Stimulated activated naive CD8-positive, alpha-beta T cell treated with anti-CD3 and anti-CD28 coated beads, Interleukin-15, amount 100 ng/mL, for 72 hours (primary cell): ENCODE results near the gene SLC38A8.

Experiments used
- ATAC-seq: fragments of 150-1000 bp; cut with Tn5 transposase; 2 replicates; pipeline ENCODE4 v1.10.0; 2021; ENCODE audit warnings: mild to moderate bottlenecking, moderate library complexity
- DNase-seq, 2 donors: peaks; one replicate each; pipeline ENCODE4 v3.0.0; 2021 to 2022
- H3K27ac Mint-ChIP-seq, 2 donors: one replicate each; pipeline ENCODE4 v1.8.0; 2022; ENCODE audit warnings: mild to moderate bottlenecking in 2 of 2, mixed read lengths in 2 of 2, moderate library complexity in 2 of 2
- H3K27me3 Mint-ChIP-seq: one replicate; pipeline ENCODE4 v1.8.0; 2022; ENCODE audit warnings: mixed read lengths
- H3K4me1 Mint-ChIP-seq: one replicate; pipeline ENCODE4 v1.8.0; 2022; ENCODE audit warnings: mild to moderate bottlenecking, mixed read lengths
- H3K4me3 Mint-ChIP-seq, 2 donors: one replicate each; pipeline ENCODE4 v1.8.0; 2022; ENCODE audit warnings: mild to moderate bottlenecking in 2 of 2, mixed read lengths in 2 of 2, moderate library complexity in 1 of 2
- H3K9me3 Mint-ChIP-seq, 2 donors: one replicate each; pipeline ENCODE4 v1.8.0; 2022; ENCODE audit warnings: mixed read lengths in 2 of 2

Gene SLC38A8

DNA sequence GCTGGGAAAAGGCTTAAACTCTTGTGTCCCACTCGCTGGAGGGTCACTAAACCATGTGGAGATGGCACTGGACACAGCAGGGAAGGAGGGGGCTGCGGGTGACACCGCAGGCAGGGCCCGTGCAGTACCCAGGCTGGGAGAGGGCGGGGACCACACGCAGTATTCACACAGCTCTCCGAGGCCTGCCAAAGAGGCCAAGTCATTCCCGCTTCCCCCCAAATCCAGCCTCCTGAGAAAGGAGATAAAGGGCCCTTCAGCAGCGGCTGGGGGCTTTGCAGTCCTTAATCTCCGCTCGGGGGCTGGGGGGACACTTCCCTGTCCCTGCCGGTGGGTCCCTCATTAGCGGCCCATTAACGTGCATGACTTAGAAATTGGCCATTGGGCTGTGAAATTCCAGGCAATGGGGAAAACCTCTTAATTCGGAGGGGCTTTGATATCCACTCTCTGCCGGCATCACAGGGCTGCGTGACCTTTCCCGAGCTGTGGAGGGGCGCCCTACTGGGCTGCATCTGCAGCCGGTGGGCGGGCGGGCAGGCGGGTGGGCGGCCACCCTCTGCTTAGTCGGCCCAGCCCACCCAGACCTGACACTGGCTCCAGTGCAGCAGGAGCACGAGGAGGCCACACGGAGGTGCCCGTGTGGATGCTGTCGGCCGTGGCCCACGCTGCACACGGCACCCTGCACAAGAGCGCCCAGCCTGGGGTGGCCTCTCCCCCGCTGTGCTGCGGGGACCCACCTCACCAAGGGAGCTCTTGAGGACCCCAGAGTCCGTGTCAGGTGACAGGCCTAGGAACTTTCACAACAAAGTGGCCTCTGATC lies 2.6 kb upstream of the SLC38A8 start:
- Mint-ChIP-seq H3K9me3 (no peaks in the 10 kb centered on the region), H3K4me3 (no peak overlapping the region), H3K27ac (no peak overlapping the region), H3K27me3 (peaks cover 50% of the 10 kb centered on the region), H3K4me1 (peaks cover 13% of the 10 kb centered on the region)
- no peak for DNase-seq
- ATAC-seq: no peak

GRCh38 chr16:84044118-84044488 lies 1.5 kb upstream of the SLC38A8 start:
- ATAC-seq (peak; percentile 16), DNase-seq (no peak)
- Mint-ChIP-seq H3K9me3 (no peaks in the 10 kb centered on the region), H3K27ac (no peak overlapping the region), H3K27me3 (peaks cover 57% of the 10 kb centered on the region), H3K4me1 (peaks cover 13% of the 10 kb centered on the region), H3K4me3 (no peak overlapping the region)

DNA sequence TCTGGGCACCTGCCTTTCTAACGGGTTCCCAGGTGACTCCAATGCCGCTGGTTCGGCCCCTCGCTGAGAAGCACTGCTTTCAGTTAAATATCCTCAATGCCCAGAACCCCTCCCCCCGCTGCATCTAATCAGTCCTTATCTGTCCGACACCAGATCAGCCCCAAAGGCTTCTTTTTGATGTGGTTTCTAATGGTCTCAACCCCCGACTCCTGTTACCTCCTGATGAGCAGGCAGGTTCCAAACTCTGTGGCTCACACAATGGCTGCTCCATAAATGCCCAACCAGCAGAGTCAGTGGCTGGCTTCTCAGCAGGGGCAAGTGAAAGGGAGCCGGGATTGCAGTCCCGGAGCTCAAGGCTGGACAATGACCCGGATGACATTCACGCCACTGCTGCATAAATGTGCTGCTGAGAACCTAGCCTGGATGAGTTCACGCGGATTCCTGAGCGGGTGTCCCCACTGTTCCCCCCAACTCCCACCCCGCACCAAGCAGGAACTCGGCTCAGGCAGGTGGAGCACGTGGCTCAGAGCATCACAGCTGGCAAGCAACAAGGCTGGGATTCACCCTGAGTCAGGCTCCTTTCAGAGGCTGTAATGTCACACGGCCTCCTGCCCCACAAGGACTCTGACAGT lies 1.0 kb upstream of the SLC38A8 start:
- Mint-ChIP-seq H3K9me3 (no peaks in the 10 kb centered on the region), H3K4me1 (peaks cover 13% of the 10 kb centered on the region), H3K27ac (no peak overlapping the region), H3K27me3 (peaks cover 62% of the 10 kb centered on the region), H3K4me3 (no peak overlapping the region)
- ATAC-seq (peak; percentile 48), DNase-seq (no peak)

GRCh38 chr16:84042879-84043485 lies 387 bp upstream of the SLC38A8 start:
- H3K27me3 Mint-ChIP-seq: peaks cover 62% of the 10 kb centered on the region
- H3K4me1 Mint-ChIP-seq: peaks cover 13% of the 10 kb centered on the region
- DNase-seq: no peak
- no peak overlapping the region for H3K4me3 Mint-ChIP-seq
- no peak overlapping the region for H3K27ac Mint-ChIP-seq
- ATAC-seq: no peak
- no peaks in the 10 kb centered on the region for H3K9me3 Mint-ChIP-seq

DNA sequence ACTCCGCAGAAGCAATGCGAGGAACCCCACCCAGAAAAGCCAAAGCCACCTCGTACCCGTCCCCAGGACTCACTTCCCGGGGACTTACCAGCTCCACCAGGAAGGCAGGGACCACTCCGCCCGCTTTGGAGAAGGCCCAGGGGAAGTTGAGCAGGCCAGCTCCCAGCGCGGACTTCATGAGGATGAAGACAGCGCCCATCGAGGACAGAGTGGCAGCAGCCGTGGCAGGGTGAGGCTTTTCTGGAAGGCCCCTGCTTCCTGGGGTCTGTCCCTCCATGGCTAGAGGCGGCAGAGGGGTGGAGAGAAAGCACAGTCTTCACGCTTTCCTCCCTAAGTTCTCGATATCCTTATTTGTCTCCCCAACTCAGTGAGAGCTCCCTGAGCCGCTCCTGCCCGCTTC lies 714 bp downstream of the SLC38A8 start:
- no peak overlapping the region for H3K27ac Mint-ChIP-seq

DNA sequence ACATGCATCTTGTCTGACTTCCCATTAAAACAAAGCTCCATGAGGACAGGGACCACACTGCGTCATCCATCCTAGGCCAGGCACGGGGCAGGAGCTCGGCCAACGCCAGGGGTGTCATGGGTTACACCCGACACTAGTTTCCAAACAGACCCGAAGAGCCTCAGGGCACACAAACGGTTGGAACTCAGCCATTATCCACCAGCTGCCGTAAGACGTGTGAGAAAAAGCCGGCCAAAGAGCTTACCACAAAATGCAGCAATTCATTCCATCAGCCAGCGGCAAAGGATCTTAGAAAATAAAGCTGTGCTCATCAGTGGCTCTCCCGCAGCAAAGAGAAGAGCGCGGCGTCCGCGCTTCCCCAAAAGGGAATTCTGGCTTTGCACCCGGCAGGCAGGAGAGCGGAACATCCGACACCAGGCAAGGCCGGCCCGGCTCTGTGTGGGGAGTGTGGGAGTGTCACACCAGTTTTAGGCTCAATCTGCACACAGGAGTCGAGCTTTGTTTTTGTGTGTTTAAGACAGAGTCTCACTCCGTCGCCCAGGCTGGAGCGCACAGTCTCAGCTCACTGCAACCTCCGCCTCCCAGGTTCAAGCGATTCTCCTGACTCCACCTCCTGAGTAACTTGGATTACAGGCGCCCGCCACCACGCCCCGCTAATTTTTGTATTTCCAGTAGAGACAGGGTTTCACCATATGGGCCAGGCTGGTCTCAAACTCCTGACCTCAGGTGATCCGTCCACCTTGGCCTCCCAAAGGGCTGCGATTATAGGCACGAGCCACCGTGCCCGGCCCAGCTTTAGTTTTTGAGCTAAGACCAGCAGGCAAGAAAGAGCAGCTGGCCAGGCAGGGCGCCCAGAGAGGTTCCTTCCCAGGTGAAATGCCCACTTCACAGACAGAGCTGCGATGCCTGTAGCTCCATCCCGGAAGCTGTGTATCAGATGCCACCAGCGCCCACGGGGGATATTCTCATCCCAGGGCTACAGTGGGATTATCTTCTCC lies 1.5 kb downstream of the SLC38A8 start:
- H3K4me1 Mint-ChIP-seq: peaks cover 13% of the 10 kb centered on the region

More for the DNA sequence above, 714 bp downstream of the SLC38A8 start:
- Mint-ChIP-seq H3K9me3 (no peaks in the 10 kb centered on the region), H3K27me3 (peaks cover 62% of the 10 kb centered on the region), H3K4me3 (no peak overlapping the region), H3K4me1 (peaks cover 13% of the 10 kb centered on the region)
- DNase-seq: no peak
- no peak for ATAC-seq

GRCh38 chr16:84040226-84040822 lies 2.3 kb downstream of the SLC38A8 start:
- Mint-ChIP-seq H3K27me3 (peaks cover 62% of the 10 kb centered on the region), H3K4me3 (no peak overlapping the region), H3K9me3 (peaks cover 0 to 14% of the 10 kb centered on the region in 2 donors), H3K27ac (no peak overlapping the region), H3K4me1 (peaks cover 13% of the 10 kb centered on the region)
- no peak for DNase-seq
- no peak for ATAC-seq

More for the DNA sequence above, 1.5 kb downstream of the SLC38A8 start:
- Mint-ChIP-seq H3K27me3 (peaks cover 62% of the 10 kb centered on the region), H3K27ac (peak overlapping the region in 1 of 2 donors; percentile 68), H3K9me3 (peaks cover 0 to 6% of the 10 kb centered on the region in 2 donors), H3K4me3 (no peak overlapping the region)
- DNase-seq (no peak), ATAC-seq (no peak)

- ATAC-seq (no peak), DNase-seq (no peak)
- Mint-ChIP-seq H3K9me3 (peaks cover 0 to 20% of the 10 kb centered on the region in 2 donors), H3K27ac (no peak overlapping the region), H3K27me3 (peaks cover 57% of the 10 kb centered on the region), H3K4me1 (peaks cover 13% of the 10 kb centered on the region), H3K4me3 (no peak overlapping the region)
Observed at GRCh38 chr16:84039696-84040095, 2.9 kb downstream of the SLC38A8 start.

GRCh38 chr16:84038469-84038868 lies 4.1 kb downstream of the SLC38A8 start:
- Mint-ChIP-seq H3K4me1 (peaks cover 6% of the 10 kb centered on the region), H3K27me3 (peaks cover 45% of the 10 kb centered on the region), H3K27ac (no peak overlapping the region), H3K4me3 (no peak overlapping the region), H3K9me3 (peaks cover 0 to 23% of the 10 kb centered on the region in 2 donors)
- no peak for DNase-seq
- no peak for ATAC-seq

GRCh38 chr16:84036982-84037425 lies 5.6 kb downstream of the SLC38A8 start:
- Mint-ChIP-seq H3K4me3 (no peak overlapping the region), H3K27ac (no peak overlapping the region), H3K9me3 (peaks cover 0 to 23% of the 10 kb centered on the region in 2 donors), H3K27me3 (peaks cover 35% of the 10 kb centered on the region), H3K4me1 (no peaks in the 10 kb centered on the region)
- ATAC-seq (no peak), DNase-seq (no peak)

GRCh38 chr16:84036131-84036530 lies 6.5 kb downstream of the SLC38A8 start:
- DNase-seq (no peak), ATAC-seq (no peak)
- Mint-ChIP-seq H3K4me1 (peaks cover 4% of the 10 kb centered on the region), H3K27ac (no peak overlapping the region), H3K4me3 (no peak overlapping the region), H3K9me3 (peaks cover 0 to 23% of the 10 kb centered on the region in 2 donors), H3K27me3 (peaks cover 35% of the 10 kb centered on the region)

GRCh38 chr16:84034516-84034915 lies 8.1 kb downstream of the SLC38A8 start:
- H3K27ac Mint-ChIP-seq: no peak overlapping the region
- H3K9me3 Mint-ChIP-seq: peaks cover 0 to 34% of the 10 kb centered on the region in 2 donors
- peaks cover 35% of the 10 kb centered on the region for H3K27me3 Mint-ChIP-seq
- no peak for DNase-seq
- peaks cover 17% of the 10 kb centered on the region for H3K4me1 Mint-ChIP-seq
- H3K4me3 Mint-ChIP-seq: no peak overlapping the region
- no peak for ATAC-seq

- peaks cover 35% of the 10 kb centered on the region for H3K27me3 Mint-ChIP-seq
- H3K9me3 Mint-ChIP-seq: peaks cover 0 to 34% of the 10 kb centered on the region in 2 donors
- no peak overlapping the region for H3K4me3 Mint-ChIP-seq
- ATAC-seq (no peak), DNase-seq (no peak)
- peaks cover 27% of the 10 kb centered on the region for H3K4me1 Mint-ChIP-seq
- H3K27ac Mint-ChIP-seq: no peak overlapping the region
Observed at GRCh38 chr16:84033251-84034195, 9.1 kb downstream of the SLC38A8 start.
